Adrenal gland (tissue), 5 donors: ENCODE measurements around the gene EIF2S2.

Source experiments
- POLR2A ChIP-seq, 2 donors: fragments of 450-650 bp; IDR thresholded peaks; one replicate each; pipeline ENCODE4 v1.6.1; 2017; ENCODE audit warnings: antibody characterized with exemption in 2 of 2, mild to moderate bottlenecking in 2 of 2, moderate library complexity in 1 of 2
- TF ChIP-seq, protein P1 (sequence below), 6 experiments: fragments of 450-650 bp in 4 of 6; fragments of 200-600 bp in 2 of 6; sonication (generic) in 1 of 6; IDR thresholded peaks; 1 replicate in 5 of 6; 2 replicates in 1 of 6; pipeline versions ENCODE4 v1.5.1 to v1.8.0; 2016 to 2021; ENCODE audit warnings: antibody characterized with exemption in 6 of 6, mild to moderate bottlenecking in 2 of 6, moderate library complexity in 1 of 6
- donor health status: DM: no; HTN: no; CAD: no.

DNA sequence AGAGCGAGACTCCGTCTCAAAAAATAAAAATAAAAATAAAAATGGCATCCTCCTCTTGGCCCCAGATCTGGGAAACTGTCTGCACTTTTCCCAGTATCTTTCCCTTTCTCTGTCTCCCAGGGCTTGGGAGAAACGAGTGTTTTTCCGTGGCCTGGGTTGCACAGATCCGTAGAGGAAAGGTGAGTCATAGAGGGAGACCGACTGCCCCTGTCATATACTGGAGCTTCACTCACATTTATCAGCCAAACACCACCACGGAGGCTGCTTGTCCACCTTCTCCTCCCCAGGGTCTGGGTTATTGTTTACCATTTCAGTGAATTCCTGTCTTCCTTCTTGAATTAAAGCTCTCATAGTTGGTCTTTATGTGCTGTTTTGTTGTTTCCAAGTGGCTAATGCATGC is 31.9 kb upstream of the EIF2S2 start:
- TF ChIP-seq, protein P1, sequence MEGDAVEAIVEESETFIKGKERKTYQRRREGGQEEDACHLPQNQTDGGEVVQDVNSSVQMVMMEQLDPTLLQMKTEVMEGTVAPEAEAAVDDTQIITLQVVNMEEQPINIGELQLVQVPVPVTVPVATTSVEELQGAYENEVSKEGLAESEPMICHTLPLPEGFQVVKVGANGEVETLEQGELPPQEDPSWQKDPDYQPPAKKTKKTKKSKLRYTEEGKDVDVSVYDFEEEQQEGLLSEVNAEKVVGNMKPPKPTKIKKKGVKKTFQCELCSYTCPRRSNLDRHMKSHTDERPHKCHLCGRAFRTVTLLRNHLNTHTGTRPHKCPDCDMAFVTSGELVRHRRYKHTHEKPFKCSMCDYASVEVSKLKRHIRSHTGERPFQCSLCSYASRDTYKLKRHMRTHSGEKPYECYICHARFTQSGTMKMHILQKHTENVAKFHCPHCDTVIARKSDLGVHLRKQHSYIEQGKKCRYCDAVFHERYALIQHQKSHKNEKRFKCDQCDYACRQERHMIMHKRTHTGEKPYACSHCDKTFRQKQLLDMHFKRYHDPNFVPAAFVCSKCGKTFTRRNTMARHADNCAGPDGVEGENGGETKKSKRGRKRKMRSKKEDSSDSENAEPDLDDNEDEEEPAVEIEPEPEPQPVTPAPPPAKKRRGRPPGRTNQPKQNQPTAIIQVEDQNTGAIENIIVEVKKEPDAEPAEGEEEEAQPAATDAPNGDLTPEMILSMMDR (IDR thresholded peaks at IDR 0.05), result no peak
- TF ChIP-seq POLR2A (IDR thresholded peaks at IDR 0.05), result no peak
